Limb (tissue), 2 donors: Measurements from ENCODE around the gene KLF1.

Source experiments
- DNase-seq, 2 donors: peaks; one replicate each; pipeline ENCODE4 v3.0.0-alpha.2; 2016; ENCODE audit errors: extremely low spot score in 2 of 2

The KLF1 gene

GRCh38 chr19:12838182-12838885 lies 48.7 kb downstream of the KLF1 start, which contains the start of gene MAST1:
TSS of gene MAST1 (plus strand) at chr19:12838515. CDS start at chr19:12838573, 58 bp downstream.
- peak in 1 of 2 donors; percentile 72 for DNase-seq

- no peak for DNase-seq
These were observed 49.8 kb downstream of the KLF1 start for GRCh38 chr19:12837225-12837624.

GRCh38 chr19:12836529-12836863 lies 50.5 kb downstream of the KLF1 start:
- no peak for DNase-seq

- peak in 1 of 2 donors; percentile 59 for DNase-seq
These were observed 51.8 kb downstream of the KLF1 start for GRCh38 chr19:12834976-12835757.

GRCh38 chr19:12834566-12834943 lies 52.4 kb downstream of the KLF1 start, which contains the start of gene RTBDN:
TSS of gene RTBDN (minus strand) at chr19:12834579. CDS start at chr19:12829979, 4,600 bp downstream.
- no peak for DNase-seq
